ENCODE measurements around the gene CDYL2.

The CDYL2 gene

GRCh38 chr16:80711406-80711805 is 93.0 kb downstream of the CDYL2 start:
- Mint-ChIP-seq H3K4me3 (no peak overlapping the region), H3K27ac (no peak overlapping the region), H3K27me3 (no peaks in the 10 kb centered on the region), H3K9me3 (no peaks in the 10 kb centered on the region), H3K4me1 (peaks cover 3% of the 10 kb centered on the region)
- DNase-seq (no peak), ATAC-seq (no peak)

GRCh38 chr16:80710918-80711317 is 93.5 kb downstream of the CDYL2 start:
- Mint-ChIP-seq H3K4me1 (peaks cover 5% of the 10 kb centered on the region), H3K4me3 (no peak overlapping the region), H3K9me3 (no peaks in the 10 kb centered on the region), H3K27me3 (no peaks in the 10 kb centered on the region), H3K27ac (no peak overlapping the region)
- ATAC-seq (no peak), DNase-seq (no peak)

- H3K27me3 Mint-ChIP-seq, result no peaks in the 10 kb centered on the region
- no peak for ATAC-seq
- H3K9me3 Mint-ChIP-seq, result no peaks in the 10 kb centered on the region
- peaks cover 5% of the 10 kb centered on the region for H3K4me1 Mint-ChIP-seq
- no peak for DNase-seq
- H3K27ac Mint-ChIP-seq, result no peak overlapping the region
- no peak overlapping the region for H3K4me3 Mint-ChIP-seq
Observed at GRCh38 chr16:80708823-80709222, 95.6 kb downstream of the CDYL2 start.

- Mint-ChIP-seq H3K4me1 (peaks cover 5% of the 10 kb centered on the region), H3K27ac (no peak overlapping the region), H3K4me3 (no peak overlapping the region), H3K9me3 (no peaks in the 10 kb centered on the region), H3K27me3 (no peaks in the 10 kb centered on the region)
- ATAC-seq, result no peak
- no peak for DNase-seq
Observed at GRCh38 chr16:80707686-80708085, 96.7 kb downstream of the CDYL2 start.

GRCh38 chr16:80705596-80705995 is 98.8 kb downstream of the CDYL2 start:
- H3K4me3 Mint-ChIP-seq, result no peak overlapping the region

GRCh38 chr16:80704751-80705505 is 99.5 kb downstream of the CDYL2 start:
- Mint-ChIP-seq H3K4me3 (no peak overlapping the region), H3K9me3 (no peaks in the 10 kb centered on the region), H3K4me1 (peaks cover 12% of the 10 kb centered on the region), H3K27me3 (no peaks in the 10 kb centered on the region), H3K27ac (no peak overlapping the region)
- ATAC-seq (no peak), DNase-seq (no peak)

More at GRCh38 chr16:80705596-80705995, 98.8 kb downstream of the CDYL2 start:
- ATAC-seq (no peak), DNase-seq (no peak)
- Mint-ChIP-seq H3K27me3 (no peaks in the 10 kb centered on the region), H3K9me3 (no peaks in the 10 kb centered on the region), H3K27ac (no peak overlapping the region), H3K4me1 (peaks cover 9% of the 10 kb centered on the region)

GRCh38 chr16:80703131-80704071 is 101.0 kb downstream of the CDYL2 start:
- DNase-seq, result no peak
- Mint-ChIP-seq H3K4me3 (no peak overlapping the region), H3K9me3 (no peaks in the 10 kb centered on the region)

GRCh38 chr16:80702696-80703095 is 101.7 kb downstream of the CDYL2 start:
- Mint-ChIP-seq H3K27me3 (no peaks in the 10 kb centered on the region), H3K27ac (no peak overlapping the region), H3K4me1 (peaks cover 12% of the 10 kb centered on the region), H3K9me3 (no peaks in the 10 kb centered on the region), H3K4me3 (no peak overlapping the region)
- DNase-seq (no peak), ATAC-seq (no peak)

More at GRCh38 chr16:80703131-80704071, 101.0 kb downstream of the CDYL2 start:
- Mint-ChIP-seq H3K27me3 (no peaks in the 10 kb centered on the region), H3K4me1 (peaks cover 12% of the 10 kb centered on the region), H3K27ac (no peak overlapping the region)
- no peak for ATAC-seq

GRCh38 chr16:80700558-80700957 is 103.8 kb downstream of the CDYL2 start:
- ATAC-seq, result no peak
- peaks cover 0 to 11% of the 10 kb centered on the region in 2 donors for H3K9me3 Mint-ChIP-seq
- H3K4me3 Mint-ChIP-seq, result no peak overlapping the region
- H3K4me1 Mint-ChIP-seq, result peaks cover 8% of the 10 kb centered on the region
- no peak overlapping the region for H3K27ac Mint-ChIP-seq
- no peaks in the 10 kb centered on the region for H3K27me3 Mint-ChIP-seq
- no peak for DNase-seq

GRCh38 chr16:80695020-80695419 is 109.4 kb downstream of the CDYL2 start:
- no peak for ATAC-seq
- Mint-ChIP-seq H3K27me3 (no peaks in the 10 kb centered on the region), H3K27ac (no peak overlapping the region)

GRCh38 chr16:80693553-80693952 is 110.8 kb downstream of the CDYL2 start:
- Mint-ChIP-seq H3K27ac (no peak overlapping the region), H3K4me1 (peaks cover 40% of the 10 kb centered on the region)

More at GRCh38 chr16:80695020-80695419, 109.4 kb downstream of the CDYL2 start:
- H3K9me3 Mint-ChIP-seq, result peaks cover 0 to 16% of the 10 kb centered on the region in 2 donors
- H3K4me1 Mint-ChIP-seq, result peaks cover 35% of the 10 kb centered on the region
- DNase-seq, result no peak
- H3K4me3 Mint-ChIP-seq, result no peak overlapping the region

GRCh38 chr16:80692270-80692669 is 112.1 kb downstream of the CDYL2 start:
- no peak for ATAC-seq
- DNase-seq, result no peak
- Mint-ChIP-seq H3K27ac (no peak overlapping the region), H3K9me3 (peaks cover 0 to 14% of the 10 kb centered on the region in 2 donors), H3K4me1 (peaks cover 41% of the 10 kb centered on the region), H3K27me3 (no peaks in the 10 kb centered on the region), H3K4me3 (no peak overlapping the region)

More at GRCh38 chr16:80693553-80693952, 110.8 kb downstream of the CDYL2 start:
- DNase-seq (peak; percentile 5 to 22), ATAC-seq (peak; percentile 88)
- H3K27me3 Mint-ChIP-seq, result no peaks in the 10 kb centered on the region
- peaks cover 0 to 16% of the 10 kb centered on the region in 2 donors for H3K9me3 Mint-ChIP-seq
- H3K4me3 Mint-ChIP-seq, result no peak overlapping the region

- ATAC-seq, result no peak
- Mint-ChIP-seq H3K27me3 (no peaks in the 10 kb centered on the region), H3K4me3 (no peak overlapping the region), H3K9me3 (peaks cover 0 to 7% of the 10 kb centered on the region in 2 donors), H3K4me1 (peaks cover 41% of the 10 kb centered on the region), H3K27ac (no peak overlapping the region)
- DNase-seq, result no peak
Observed at GRCh38 chr16:80691111-80691741, 113.2 kb downstream of the CDYL2 start.

- peaks cover 32% of the 10 kb centered on the region for H3K4me1 Mint-ChIP-seq
- H3K27ac Mint-ChIP-seq, result no peak overlapping the region
- ATAC-seq (no peak), DNase-seq (no peak)
- H3K4me3 Mint-ChIP-seq, result no peak overlapping the region
- no peaks in the 10 kb centered on the region for H3K9me3 Mint-ChIP-seq
- H3K27me3 Mint-ChIP-seq, result no peaks in the 10 kb centered on the region
Observed at GRCh38 chr16:80689487-80689886, 114.9 kb downstream of the CDYL2 start.

- no peaks in the 10 kb centered on the region for H3K9me3 Mint-ChIP-seq
- peaks cover 16% of the 10 kb centered on the region for H3K4me1 Mint-ChIP-seq
- no peak for DNase-seq
- H3K27ac Mint-ChIP-seq, result no peak overlapping the region
- ATAC-seq, result no peak
- no peak overlapping the region for H3K4me3 Mint-ChIP-seq
- no peaks in the 10 kb centered on the region for H3K27me3 Mint-ChIP-seq
Observed at GRCh38 chr16:80687606-80688005, 116.8 kb downstream of the CDYL2 start.

All from stimulated activated naive CD8-positive, alpha-beta T cell treated with anti-CD3 and anti-CD28 coated beads, Interleukin-15, amount 100 ng/mL, for 72 hours (primary cell).